CD4-positive, alpha-beta T cell treated with Interleukin-10 for 1 hour (primary cell): Measurements from ENCODE around the gene HNRNPL.
"Not testable (repeated sequence)": the region's sequence is repeated elsewhere in the genome, so short reads cannot be mapped to it uniquely, and the experiment has no call there.

Experiments
- DNase-seq: peaks from one replicate; pipeline ENCODE4 v3.0.0-alpha.2; 2020

Gene HNRNPL

DNA sequence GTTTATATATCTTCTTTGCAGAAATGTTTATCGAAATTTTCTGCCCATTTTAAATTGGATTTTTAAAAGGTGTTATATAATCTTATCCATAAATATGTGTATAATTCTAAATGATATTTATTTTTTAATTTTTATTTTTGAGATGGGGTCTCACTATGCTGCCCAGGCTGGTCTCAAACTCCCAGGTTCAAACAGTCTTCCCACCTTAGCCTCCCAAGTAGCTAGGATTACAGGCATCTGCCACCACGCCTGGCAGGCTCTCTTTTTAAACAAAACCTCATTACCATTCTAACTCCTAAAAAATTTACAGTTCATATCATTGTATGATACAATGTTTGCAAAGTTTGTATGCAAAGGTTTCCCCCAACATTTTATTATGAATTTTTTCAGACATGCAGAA is 53.6 kb downstream of the HNRNPL start:
- no peak for DNase-seq

GRCh38 chr19:38795549-38795948 is 54.2 kb downstream of the HNRNPL start:
- DNase-seq, result no peak

GRCh38 chr19:38793671-38794070 is 56.1 kb downstream of the HNRNPL start:
- no peak for DNase-seq

- no peak for DNase-seq
Measured at GRCh38 chr19:38793177-38793576, 56.6 kb downstream of the HNRNPL start.

DNA sequence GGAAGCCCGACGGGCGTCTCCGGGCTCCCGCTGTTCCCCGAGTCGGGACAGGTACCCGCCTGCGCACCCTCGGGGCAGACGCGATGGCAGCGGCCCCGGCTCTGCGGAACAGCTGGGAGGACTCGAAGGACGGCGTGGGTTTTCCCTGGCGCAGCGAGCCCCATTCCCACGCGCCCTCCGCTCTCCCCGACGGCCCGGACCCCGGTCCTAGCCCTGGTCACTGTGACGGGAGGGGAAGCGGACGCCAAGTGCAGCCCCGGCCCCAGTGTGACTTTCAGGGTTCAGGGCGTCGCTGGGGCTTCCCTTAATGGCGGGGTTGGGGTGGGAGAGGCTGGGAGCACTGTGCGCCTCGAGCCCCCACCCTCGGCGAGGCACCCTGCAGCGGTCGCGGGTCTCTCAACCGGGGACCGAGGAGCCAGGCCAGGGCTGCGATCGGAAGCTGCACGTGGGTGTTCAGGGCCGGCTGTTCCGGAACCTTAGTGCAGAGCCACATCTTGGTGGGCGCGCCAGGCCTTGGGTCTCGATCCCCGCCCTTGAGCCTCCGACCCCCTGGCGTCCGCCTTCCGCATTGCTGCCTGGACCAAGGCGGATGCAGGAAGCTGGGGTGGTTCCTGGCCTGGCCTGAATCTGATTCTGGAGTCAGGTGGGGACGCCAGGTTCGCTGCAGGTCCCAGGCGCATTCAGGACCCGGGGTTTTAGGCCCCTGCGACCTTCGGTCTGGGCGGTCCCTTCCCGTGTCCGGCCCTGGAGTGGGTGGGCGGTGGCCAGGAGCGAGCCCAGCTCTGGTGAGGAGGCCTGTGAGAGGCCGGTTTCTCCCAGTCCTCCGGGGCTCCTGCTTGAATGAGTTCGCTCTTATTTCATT is 57.3 kb downstream of the HNRNPL start:
- peak; percentile 44 for DNase-seq

- not testable (repeated sequence) for DNase-seq
Measured at GRCh38 chr19:38791451-38792064, 58.2 kb downstream of the HNRNPL start.

GRCh38 chr19:38790507-38791403 is 59.0 kb downstream of the HNRNPL start:
- DNase-seq, result not testable (repeated sequence)

DNA sequence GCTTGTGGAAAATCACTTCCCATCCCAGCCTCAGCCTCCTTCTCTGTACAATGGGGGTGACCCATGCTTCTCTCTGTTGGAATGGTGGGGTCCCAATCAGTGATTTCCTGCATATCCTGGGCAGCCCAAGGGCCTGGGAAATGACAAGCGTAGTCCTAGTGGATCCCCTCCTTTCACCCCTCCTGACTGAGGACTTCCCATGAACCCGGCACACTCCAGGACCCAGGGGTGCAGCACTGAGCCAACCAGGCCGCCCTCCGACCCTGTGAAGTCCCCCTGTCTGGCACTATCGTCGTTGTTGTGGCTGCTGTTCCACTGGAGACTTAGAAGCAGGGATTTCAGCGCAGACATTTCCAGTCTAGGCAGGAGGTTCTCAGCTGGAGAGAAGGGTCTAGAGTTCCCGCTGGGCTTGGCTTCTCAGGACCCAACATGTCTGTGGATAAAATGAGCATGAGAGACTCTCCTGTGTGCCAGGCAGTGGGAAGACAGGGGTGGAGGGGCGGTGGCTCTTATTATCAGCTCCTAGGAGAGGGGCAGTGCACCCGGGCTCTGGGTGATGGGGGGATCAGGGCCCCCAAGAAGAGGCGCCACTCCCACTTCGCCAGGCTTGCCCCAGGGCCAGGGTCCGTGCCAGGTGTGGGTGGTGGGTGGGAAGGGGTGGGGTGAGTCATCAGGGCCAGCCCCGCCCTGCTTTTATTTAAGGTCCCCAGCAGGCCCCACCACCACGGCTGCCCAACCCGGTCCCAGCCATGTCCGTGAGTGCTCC is 61.1 kb downstream of the HNRNPL start, which contains the start of gene LGALS7B:
LGALS7B (plus strand) TSS at position 723 of the 766 bp plus-strand sequence; CDS start at position 750, 27 bp downstream.
- no peak for DNase-seq

DNA sequence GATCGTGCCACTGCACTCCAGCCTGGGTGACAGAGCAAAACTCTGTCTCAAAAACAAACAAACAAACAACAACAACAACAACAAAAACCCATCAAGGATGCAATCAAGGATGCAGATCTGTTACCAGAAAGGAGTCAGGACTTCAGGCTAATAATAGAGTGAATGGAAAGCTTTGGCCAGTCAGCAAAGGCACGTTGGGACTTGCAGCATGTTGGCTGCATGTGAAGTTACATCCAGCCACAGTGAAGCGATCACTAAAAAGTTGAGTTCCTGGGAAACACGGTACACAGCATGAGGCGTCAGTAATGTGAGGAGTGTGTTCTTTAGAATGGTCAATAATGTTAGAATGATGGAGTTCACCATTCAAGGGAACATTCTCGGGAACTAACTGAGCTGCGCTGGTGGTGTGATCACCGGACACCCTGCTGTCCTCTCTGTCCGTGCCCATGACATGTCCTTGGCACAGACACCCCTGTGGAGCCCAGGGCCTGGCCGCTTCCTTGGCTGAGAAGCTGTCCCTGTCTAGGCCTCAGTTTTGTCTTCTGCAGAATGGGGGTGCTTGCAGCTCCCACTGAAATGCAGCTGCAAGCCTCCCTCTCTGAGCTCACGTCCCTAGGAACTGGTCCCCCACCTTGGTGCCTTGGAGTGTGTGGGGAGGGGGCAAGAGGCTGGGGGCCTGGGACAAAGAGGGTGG is 63.1 kb downstream of the HNRNPL start:
- DNase-seq, result no peak
